Stimulated activated CD4-positive, alpha-beta T cell treated with anti-CD3 and anti-CD28 coated beads, Interleukin-4, amount 100 ng/mL, for 24 hours (primary cell): ENCODE measurements around the gene HAUS3.
"Not testable (repeated sequence)": the region's sequence is repeated elsewhere in the genome, so short reads cannot be mapped to it uniquely, and the experiment has no call there.

ENCODE experiments used
- DNase-seq: peaks from one replicate; pipeline ENCODE4 v3.0.0-alpha.2; 2020

Gene HAUS3

DNA sequence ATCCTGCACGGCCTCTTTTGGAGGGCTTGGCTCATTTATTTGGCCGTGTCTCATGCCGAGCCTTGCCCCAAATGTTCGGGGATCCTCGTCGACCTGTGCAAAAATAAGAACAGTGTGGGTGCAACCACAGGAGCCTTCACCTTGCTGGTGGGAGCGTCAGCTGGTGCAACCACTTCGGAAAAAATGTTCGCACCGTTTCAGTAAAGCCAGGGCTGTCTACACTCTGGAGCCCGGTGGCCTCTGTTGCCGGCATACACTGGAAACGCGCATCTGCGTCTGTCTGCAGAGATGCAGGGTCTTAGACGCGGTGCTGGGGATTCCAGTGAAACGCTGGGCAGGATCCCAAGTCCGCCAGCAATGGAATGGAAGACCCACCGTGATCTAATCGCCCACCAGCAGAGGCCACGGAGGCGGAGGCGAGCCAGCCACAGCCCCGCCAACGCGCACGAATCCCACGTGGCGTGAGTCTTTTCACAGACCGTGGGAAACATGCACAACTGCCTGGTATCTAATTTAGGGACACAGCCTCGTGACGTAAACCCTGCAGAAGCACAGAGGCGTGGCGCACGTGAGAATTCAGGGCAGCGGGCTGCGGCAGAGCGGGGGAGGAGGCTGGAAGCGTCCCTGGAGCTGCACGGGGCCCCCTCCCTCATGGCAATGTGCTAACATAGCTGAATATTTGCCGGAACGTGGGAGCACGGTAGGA, 33.8 kb upstream of the HAUS3 start:
- no peak for DNase-seq

GRCh38 chr4:2275044-2275397, 33.1 kb upstream of the HAUS3 start:
- not testable (repeated sequence) for DNase-seq

DNA sequence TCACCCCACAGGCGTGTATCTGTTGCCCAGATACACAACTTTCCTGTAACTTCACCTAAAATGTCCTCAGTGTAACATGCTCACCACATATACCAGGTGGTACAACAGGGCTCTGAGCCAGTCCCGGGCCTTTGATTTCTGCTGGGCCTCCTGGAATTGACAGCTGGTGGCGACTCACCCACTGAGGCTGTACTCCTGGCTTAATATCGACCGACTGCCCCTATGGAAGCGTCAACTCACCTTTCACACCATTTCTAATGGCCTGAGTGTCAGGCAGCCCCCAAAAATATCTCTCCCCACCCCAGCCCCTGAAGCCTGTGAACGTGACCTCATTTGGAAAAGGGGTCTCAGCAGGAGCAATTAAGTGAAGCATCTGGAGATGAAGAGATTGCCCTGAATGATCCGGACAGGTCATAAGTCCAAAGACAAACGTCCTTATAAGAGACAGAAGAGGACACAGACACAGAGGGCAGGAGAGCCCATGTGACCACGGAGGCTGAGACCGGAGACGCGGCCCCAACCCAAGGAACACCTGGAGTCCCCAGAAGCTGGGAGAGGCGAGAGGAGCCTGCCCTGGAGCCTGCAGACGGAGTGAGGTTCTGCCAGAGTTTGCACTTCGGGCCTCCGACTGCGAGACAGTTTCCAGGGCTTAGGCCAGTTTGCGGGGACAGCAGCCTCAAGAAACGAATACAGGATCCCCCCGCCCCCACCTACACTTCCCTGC, 32.6 kb upstream of the HAUS3 start:
- no peak for DNase-seq

GRCh38 chr4:2273657-2274319, 31.9 kb upstream of the HAUS3 start:
- no peak for DNase-seq

GRCh38 chr4:2273221-2273620, 31.3 kb upstream of the HAUS3 start:
- DNase-seq: no peak

GRCh38 chr4:2272828-2273120, 30.9 kb upstream of the HAUS3 start:
- DNase-seq: no peak

DNA sequence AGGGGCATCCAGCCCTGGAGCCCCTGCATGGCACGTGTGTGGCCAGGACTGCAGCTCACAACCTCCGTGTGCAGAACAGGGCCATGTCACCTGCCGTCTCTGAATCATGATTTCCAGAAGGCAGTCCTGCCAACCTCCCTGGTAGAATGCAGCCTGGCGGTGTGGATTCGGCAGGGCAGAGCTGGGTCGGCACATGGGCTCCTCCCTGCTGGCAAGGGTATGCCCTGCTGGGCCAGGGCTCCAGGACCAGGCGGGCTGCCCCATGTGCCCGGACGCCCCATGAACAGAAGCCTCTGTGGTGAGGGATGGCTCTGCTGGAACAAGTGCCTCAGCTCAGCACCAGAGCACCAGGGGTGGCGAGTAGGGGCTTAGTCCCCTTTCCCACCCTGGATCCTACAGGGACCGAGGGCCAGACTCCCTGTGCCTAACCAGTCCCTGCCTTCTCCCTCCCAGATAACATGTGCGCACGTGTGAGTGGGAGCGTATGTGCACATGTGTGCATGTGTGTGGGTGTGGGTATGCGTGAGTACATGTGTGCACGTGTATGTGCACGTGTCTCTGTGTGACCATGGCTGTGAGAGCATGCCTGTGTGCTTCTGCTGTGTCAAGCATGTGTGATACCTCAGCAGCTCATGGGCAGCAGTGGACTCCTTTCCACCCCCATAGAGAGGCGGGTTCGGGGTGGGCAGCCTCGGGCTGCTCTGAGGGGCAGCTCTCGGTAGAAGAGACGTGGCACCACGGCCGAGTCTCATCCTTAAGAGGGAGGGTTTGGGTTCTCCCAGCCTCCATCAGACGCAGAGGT, 30.3 kb upstream of the HAUS3 start:
- DNase-seq: no peak

DNA sequence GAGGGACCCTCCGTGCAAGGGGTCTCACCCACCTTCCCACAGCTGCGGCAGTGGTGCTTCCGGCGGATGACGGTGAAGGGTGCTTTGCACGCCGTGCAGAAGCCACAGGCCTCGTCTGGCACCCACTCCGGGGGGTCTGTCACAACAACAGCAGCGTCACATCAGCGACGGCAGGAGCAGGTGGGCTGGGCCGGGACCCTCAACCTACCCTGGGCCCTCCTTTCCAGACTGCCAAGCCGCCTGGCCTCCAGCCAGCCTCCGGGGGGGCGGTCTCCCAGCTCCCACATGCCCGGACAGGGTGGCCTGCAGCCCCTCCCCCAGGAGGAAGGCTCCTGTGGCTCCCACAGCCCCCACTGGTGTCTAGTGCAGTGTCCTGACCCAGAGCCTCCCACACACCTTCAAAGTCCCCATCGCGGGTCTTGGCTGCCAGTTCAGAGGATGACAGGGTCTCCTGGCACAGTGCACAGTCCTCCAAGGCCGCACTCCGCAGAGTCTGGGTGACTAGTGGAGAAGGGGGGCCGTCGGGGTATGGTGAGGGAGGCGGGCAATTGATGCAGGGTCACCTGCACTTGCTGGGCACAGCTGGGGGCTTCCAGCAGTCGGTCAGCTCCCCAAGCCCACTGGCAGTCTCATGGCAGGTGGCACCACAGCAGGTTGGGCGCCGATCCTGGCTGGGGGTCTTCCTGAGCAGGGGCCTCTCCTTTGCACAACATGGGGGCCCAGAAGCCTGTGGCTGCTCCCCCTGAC, 29.5 kb upstream of the HAUS3 start:
- DNase-seq: no peak

GRCh38 chr4:2270341-2271165, 28.6 kb upstream of the HAUS3 start:
- DNase-seq: no peak

- no peak for DNase-seq
These were observed 27.8 kb upstream of the HAUS3 start for GRCh38 chr4:2269618-2270163.

- no peak for DNase-seq
These were observed 27.2 kb upstream of the HAUS3 start for GRCh38 chr4:2269206-2269531.

DNA sequence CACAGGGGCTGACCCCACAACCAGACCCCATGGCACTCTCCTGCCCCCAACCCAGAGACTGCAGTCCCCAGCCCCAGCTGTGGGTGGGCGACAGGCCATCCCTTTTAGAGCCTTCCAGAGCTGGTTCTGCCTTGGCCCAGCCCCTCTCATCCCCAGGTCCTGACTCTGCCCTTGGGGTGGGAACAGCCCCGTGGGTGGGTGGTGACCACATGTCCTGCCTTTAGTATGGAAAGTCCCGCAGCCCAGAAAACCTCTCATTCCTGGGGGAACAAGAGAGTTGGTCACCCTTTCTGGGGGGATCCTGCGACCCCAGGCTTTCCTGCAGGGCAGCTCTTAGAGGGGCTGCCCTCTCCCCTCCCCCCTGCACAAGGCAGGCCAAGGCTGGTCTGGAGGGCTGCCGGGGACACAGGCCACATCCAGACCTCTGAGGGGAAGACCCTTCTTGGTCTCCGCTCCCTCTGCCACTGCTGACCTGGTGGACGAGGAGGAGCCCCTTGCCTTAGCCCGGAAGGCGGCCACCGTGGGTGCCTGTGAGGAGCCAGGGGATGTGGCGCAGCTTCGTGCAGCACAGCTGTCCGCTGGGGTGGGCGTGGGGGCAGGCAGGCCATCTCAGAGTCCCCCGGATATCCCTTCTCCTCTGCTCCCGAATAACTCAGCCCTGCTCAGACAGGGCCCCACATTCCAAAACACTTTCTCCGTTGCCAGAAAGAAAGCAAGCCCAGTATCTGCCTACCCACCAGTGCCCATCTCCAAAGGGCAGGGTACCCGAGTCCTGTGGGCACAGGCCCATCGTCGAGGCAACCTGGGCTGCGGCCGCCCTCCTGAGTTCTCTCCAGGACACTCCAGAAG, 26.7 kb upstream of the HAUS3 start:
- no peak for DNase-seq

- no peak for DNase-seq
These were observed 25.9 kb upstream of the HAUS3 start for GRCh38 chr4:2267841-2268240.

DNA sequence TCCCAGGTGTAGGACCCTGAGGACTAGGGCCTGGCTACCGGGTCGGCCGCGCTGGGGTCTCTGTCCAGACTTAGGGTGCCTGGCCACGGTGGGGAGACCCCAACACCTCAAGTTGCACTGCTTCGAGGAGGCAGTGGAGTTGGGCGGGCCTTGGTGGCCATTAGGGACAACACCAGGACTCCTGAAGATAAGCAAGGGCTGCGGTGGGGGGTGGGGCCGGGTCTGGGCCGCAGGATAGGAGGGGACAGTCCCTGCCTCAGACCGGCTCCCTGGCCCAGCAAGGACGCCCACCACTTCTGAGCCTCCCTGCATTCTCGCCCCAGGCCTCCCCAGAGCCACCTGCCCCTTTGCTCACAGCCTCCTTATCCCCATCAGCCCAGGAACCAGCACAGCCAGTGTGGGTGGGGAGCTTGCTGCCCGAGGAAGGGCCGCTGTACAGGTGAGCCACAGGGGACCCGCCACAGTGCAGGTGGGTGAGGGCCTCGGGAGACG, 25.4 kb upstream of the HAUS3 start:
- no peak for DNase-seq

- DNase-seq: no peak
These were observed 24.9 kb upstream of the HAUS3 start for GRCh38 chr4:2266821-2267220.

GRCh38 chr4:2266181-2266580, 24.3 kb upstream of the HAUS3 start:
- DNase-seq: no peak

DNA sequence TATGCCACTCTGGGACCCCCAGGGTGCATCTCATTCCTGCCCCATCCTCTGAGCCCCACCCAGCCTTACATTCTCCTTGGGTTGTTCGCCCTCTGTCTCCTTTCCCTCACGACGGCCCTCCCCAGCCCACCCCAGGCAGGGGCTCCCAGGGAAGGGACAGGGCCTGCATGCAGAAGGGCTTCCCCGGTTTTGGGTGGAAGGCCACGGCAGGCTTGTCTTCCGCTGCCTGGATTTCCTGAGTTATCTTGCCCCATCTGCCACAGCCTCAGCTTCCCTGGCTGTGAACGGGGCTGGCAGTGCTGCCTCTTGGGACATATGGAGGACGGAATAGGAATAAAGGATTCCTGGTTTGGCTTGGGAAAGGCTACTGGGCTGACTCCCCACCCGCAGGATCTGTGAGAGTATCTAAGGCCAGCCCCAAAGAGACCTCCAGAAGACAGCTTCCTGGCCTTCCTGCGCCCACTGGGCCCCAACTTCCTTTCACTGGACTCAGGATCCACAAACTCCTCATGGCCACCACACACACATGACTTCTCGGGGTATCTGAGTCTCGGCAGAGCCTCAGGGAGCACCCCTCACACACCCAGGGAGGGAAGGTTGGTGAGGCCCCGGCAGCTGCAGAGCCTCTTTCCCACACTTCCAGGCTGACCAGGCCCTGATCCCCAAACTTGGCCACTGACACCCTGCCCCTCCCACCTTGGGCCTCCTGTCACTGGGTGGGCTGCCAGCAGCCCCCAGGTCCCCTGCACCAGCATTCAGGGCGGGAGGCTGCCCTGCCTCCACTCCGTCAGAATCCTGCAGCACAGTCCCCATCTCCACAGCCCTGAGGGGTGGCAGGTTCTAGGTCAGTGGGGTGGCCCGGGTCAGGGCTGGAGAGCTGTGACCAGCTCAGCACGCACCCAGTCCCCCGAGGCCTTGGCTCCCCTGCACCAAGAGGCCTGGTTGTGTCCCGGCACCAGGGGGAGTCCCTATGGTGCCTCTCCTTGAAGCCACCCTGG, 23.5 kb upstream of the HAUS3 start:
- DNase-seq: no peak

DNA sequence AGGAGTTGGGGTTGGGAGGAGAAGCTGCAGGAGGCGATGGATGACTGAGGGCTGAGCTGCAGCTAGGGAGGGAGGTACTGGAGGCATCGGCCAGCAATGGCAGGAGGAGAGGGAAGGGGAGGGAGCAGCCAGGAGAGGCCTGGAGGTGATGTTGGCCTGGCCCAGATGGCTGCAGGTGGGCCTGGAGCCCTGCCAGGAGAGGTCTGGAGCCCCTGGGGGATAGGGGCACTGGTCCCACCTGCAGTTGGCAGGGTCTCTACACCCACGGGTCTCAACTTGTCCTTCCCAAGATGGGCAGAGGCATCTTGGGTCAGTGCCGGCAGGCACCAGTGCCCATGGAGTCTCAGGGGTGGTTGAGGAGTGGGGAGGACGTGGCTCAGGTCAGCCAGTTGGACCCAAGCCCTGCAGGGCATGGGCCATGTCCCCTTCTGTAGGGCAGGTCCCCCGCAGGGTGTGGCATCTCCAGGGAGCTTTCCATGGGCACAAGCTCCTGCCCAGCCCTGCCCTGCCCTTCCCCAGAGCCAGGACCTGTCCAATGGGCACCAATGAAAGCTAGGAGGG, 22.6 kb upstream of the HAUS3 start:
- no peak for DNase-seq

- no peak for DNase-seq
These were observed 22.0 kb upstream of the HAUS3 start for GRCh38 chr4:2263926-2264321.
